Body of pancreas (tissue), 4 donors: ENCODE results near the gene FTCD.

Source experiments
- CTCF ChIP-seq, 7 experiments: fragments of 450-650 bp in 4 of 7; fragments of 200-600 bp in 3 of 7; sonication (generic) in 3 of 7; IDR thresholded peaks; one replicate each; pipeline ENCODE4 v1.5.1; 2016 to 2019; ENCODE audit warnings: antibody characterized with exemption in 7 of 7
- POLR2A ChIP-seq, 3 donors: fragments of 450-650 bp; IDR thresholded peaks; one replicate each; pipeline ENCODE4 v1.6.1; 2016; ENCODE audit warnings: antibody characterized with exemption in 3 of 3, mild to moderate bottlenecking in 2 of 3

GRCh38 chr21:46100020-46100419, 55.4 kb downstream of the FTCD start:
- TF ChIP-seq CTCF (IDR thresholded peaks at IDR 0.05) (no peak), POLR2A (IDR thresholded peaks at IDR 0.05) (no peak)
